ENCODE results near the gene VAV3. TPM values are rescaled to one million over a fixed set of nuclear protein-coding genes. Genes with fewer than 3 reads are reported as not detected.

VAV3 gene
- total RNA-seq, 1 experiment from 2014 or later: 38.2 TPM

GRCh38 chr1:107824946-107825345, 140.0 kb downstream of the VAV3 start:
- Mint-ChIP-seq H3K9me3 (ENCODE audit: low read depth, unreplicated experiment) (no peaks in the 10 kb centered on the region), H3K4me1 (ENCODE audit: low read depth, unreplicated experiment) (no peaks in the 10 kb centered on the region), H3K27me3 (ENCODE audit: unreplicated experiment) (peaks cover 11% of the 10 kb centered on the region), H3K27ac (ENCODE audit: unreplicated experiment) (no peak overlapping the region), H3K4me3 (ENCODE audit: low read depth, unreplicated experiment) (no peak overlapping the region), H3K36me3 (ENCODE audit: insufficient read depth, unreplicated experiment) (no peaks in the 10 kb centered on the region)
- DNase-seq: no peak
- intact Hi-C loops (cut with micrococcal nuclease; ENCODE audit: unreplicated experiment): no loop called here
- CTCF ChIA-PET: no interaction called here
- no peak for TF ChIP-seq CTCF (IDR thresholded peaks at IDR 0.05; ENCODE audit: unreplicated experiment)
- BruUV-seq (replicated peaks): no TSS peak

- no peak for DNase-seq
- H3K4me3 Mint-ChIP-seq (ENCODE audit: low read depth, unreplicated experiment): no peak overlapping the region
- peaks cover 28% of the 10 kb centered on the region for H3K27me3 Mint-ChIP-seq (ENCODE audit: unreplicated experiment)
- no peaks in the 10 kb centered on the region for H3K4me1 Mint-ChIP-seq (ENCODE audit: low read depth, unreplicated experiment)
- H3K27ac Mint-ChIP-seq (ENCODE audit: unreplicated experiment): no peak overlapping the region
- no peaks in the 10 kb centered on the region for H3K36me3 Mint-ChIP-seq (ENCODE audit: insufficient read depth, unreplicated experiment)
- TF ChIP-seq CTCF (IDR thresholded peaks at IDR 0.05; ENCODE audit: unreplicated experiment): no peak
- no TSS peak for BruUV-seq (replicated peaks)
- H3K9me3 Mint-ChIP-seq (ENCODE audit: low read depth, unreplicated experiment): no peaks in the 10 kb centered on the region
- intact Hi-C loops (cut with micrococcal nuclease; ENCODE audit: unreplicated experiment): no loop called here
- CTCF ChIA-PET: interaction anchor here (0.9 kb wide), 1 partner anchor 304 kb away, joined by 4 read pairs; no protein-coding TSS in a partner anchor
These were observed 143.6 kb downstream of the VAV3 start for GRCh38 chr1:107821340-107821739.

GRCh38 chr1:107820801-107821200, 144.2 kb downstream of the VAV3 start:
- CTCF ChIA-PET: no interaction called here
- intact Hi-C loops (cut with micrococcal nuclease; ENCODE audit: unreplicated experiment): no loop called here
- BruUV-seq (replicated peaks): no TSS peak

GRCh38 chr1:107817935-107818334, 147.0 kb downstream of the VAV3 start:
- Mint-ChIP-seq H3K27ac (ENCODE audit: unreplicated experiment) (no peak overlapping the region), H3K4me1 (ENCODE audit: low read depth, unreplicated experiment) (no peaks in the 10 kb centered on the region), H3K9me3 (ENCODE audit: low read depth, unreplicated experiment) (no peaks in the 10 kb centered on the region), H3K4me3 (ENCODE audit: low read depth, unreplicated experiment) (no peak overlapping the region), H3K36me3 (ENCODE audit: insufficient read depth, unreplicated experiment) (no peaks in the 10 kb centered on the region), H3K27me3 (ENCODE audit: unreplicated experiment) (peaks cover 28% of the 10 kb centered on the region)
- BruUV-seq (replicated peaks): no TSS peak
- DNase-seq: no peak
- CTCF ChIA-PET: no interaction called here
- intact Hi-C loops (cut with micrococcal nuclease; ENCODE audit: unreplicated experiment): no loop called here
- TF ChIP-seq CTCF (IDR thresholded peaks at IDR 0.05; ENCODE audit: unreplicated experiment): no peak

More at GRCh38 chr1:107820801-107821200, 144.2 kb downstream of the VAV3 start:
- Mint-ChIP-seq H3K27me3 (ENCODE audit: unreplicated experiment) (peaks cover 28% of the 10 kb centered on the region), H3K4me1 (ENCODE audit: low read depth, unreplicated experiment) (no peaks in the 10 kb centered on the region), H3K36me3 (ENCODE audit: insufficient read depth, unreplicated experiment) (no peaks in the 10 kb centered on the region), H3K9me3 (ENCODE audit: low read depth, unreplicated experiment) (no peaks in the 10 kb centered on the region), H3K4me3 (ENCODE audit: low read depth, unreplicated experiment) (no peak overlapping the region), H3K27ac (ENCODE audit: unreplicated experiment) (no peak overlapping the region)
- DNase-seq: no peak
- no peak for TF ChIP-seq CTCF (IDR thresholded peaks at IDR 0.05; ENCODE audit: unreplicated experiment)

Data from Calu3 (cell line).